Osteoblast (primary cell): ENCODE data around the gene ARHGAP15. TPM values are rescaled to one million over a fixed set of nuclear protein-coding genes. Genes with fewer than 3 reads are reported as not detected.

ENCODE experiments used
- DNase-seq: peaks from one replicate; pipeline ENCODE4 v3.0.0; 2011; ENCODE audit warnings: low spot score, mixed read lengths; ENCODE audit not compliant: insufficient read length; ENCODE audit errors: missing footprints
- H2AFZ ChIP-seq: 2 replicates; pipeline ENCODE4 v1.6.0; 2011; ENCODE audit warnings: mild to moderate bottlenecking, low read length
- H3K27ac ChIP-seq: 2 replicates; pipeline ENCODE4 v1.5.1; 2011; ENCODE audit warnings: mild to moderate bottlenecking, low read depth, low read length, moderate library complexity
- H3K27me3 ChIP-seq: 2 replicates; pipeline ENCODE4 v1.6.0; 2012; ENCODE audit warnings: mild to moderate bottlenecking, control low read depth, inconsistent platforms, low read length, moderate library complexity; ENCODE audit not compliant: insufficient read depth
- H3K36me3 ChIP-seq: 2 replicates; pipeline ENCODE4 v1.5.1; 2011; ENCODE audit warnings: mild to moderate bottlenecking, low read length, control low read depth, moderate library complexity; ENCODE audit not compliant: insufficient read depth
- H3K4me1 ChIP-seq: 2 replicates; pipeline ENCODE4 v1.5.1; 2011; ENCODE audit warnings: mild to moderate bottlenecking, low read length, control low read depth, moderate library complexity; ENCODE audit not compliant: insufficient read depth
- H3K4me2 ChIP-seq: 2 replicates; pipeline ENCODE4 v1.6.0; 2011; ENCODE audit warnings: mild to moderate bottlenecking, low read length; ENCODE audit not compliant: insufficient read depth
- H3K4me3 ChIP-seq: fragments of 200-600 bp; sonication (generic); 3 replicates; pipeline ENCODE4 v1.5.1; 2012; ENCODE audit warnings: mild to moderate bottlenecking, low read length, inconsistent platforms; ENCODE audit not compliant: insufficient read depth
- H3K79me2 ChIP-seq: 2 replicates; pipeline ENCODE4 v1.6.0; 2012; ENCODE audit warnings: mild to moderate bottlenecking, low read length, control low read depth, inconsistent platforms; ENCODE audit not compliant: insufficient read depth
- H3K9me3 ChIP-seq: 2 replicates; pipeline ENCODE4 v1.5.1; 2011; ENCODE audit warnings: low read depth, low read length, control low read depth
- H4K20me1 ChIP-seq: 2 replicates; pipeline ENCODE4 v1.6.0; 2012; ENCODE audit warnings: mild to moderate bottlenecking, low read length, control low read depth; ENCODE audit not compliant: insufficient read depth
- CTCF ChIP-seq: IDR thresholded peaks from 2 replicates; pipeline ENCODE4 v1.5.1; 2011; ENCODE audit warnings: mild to moderate bottlenecking, low read depth, low read length, moderate library complexity; ENCODE audit errors: extremely low read depth
- total RNA-seq: library from RNA; depleted of rRNA; stranded (reverse); fragments of >200 nt; gene quantifications from 2 replicates; pipeline ENCODE4 v1.2.3, GENCODE V29; 2012

ARHGAP15 gene
- total RNA-seq, 1 donor: 2.2 TPM

GRCh38 chr2:143649226-143649740, 520.1 kb downstream of the ARHGAP15 start:
- Histone ChIP-seq H2AFZ (no peak overlapping the region), H3K4me3 (no peak overlapping the region), H3K36me3 (no peaks in the 10 kb centered on the region), H4K20me1 (no peaks in the 10 kb centered on the region), H3K27me3 (no peaks in the 10 kb centered on the region), H3K27ac (no peak overlapping the region), H3K79me2 (no peaks in the 10 kb centered on the region), H3K9me3 (no peaks in the 10 kb centered on the region), H3K4me2 (no peak overlapping the region), H3K4me1 (no peaks in the 10 kb centered on the region)
- no peak for DNase-seq
- no peak for TF ChIP-seq CTCF

DNA sequence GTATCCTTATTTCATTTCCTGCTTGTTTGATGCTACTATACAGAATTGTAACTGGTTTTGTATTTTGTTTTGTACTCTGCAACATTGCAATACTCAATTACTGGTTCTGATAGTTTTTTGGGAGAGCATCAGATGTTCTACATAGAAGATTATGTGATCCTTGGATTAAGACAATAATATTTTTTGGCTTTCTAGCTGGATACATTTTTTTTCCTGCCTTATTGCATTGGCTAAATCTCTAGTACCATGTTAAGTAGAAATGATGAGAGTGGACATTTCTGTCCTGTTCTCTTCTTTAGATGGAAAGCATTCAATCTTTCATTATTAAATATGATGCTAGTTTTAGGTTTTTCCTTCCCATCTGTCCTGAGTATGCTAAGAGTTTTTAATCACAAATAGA, 523.5 kb downstream of the ARHGAP15 start:
- H3K4me1 ChIP-seq: no peaks in the 10 kb centered on the region
- H2AFZ ChIP-seq: no peak overlapping the region
- DNase-seq: no peak

GRCh38 chr2:143668234-143668633, 539.0 kb downstream of the ARHGAP15 start:
- H3K27ac ChIP-seq: no peak overlapping the region
- no peaks in the 10 kb centered on the region for H3K9me3 ChIP-seq
- no peaks in the 10 kb centered on the region for H3K79me2 ChIP-seq
- H3K4me1 ChIP-seq: no peaks in the 10 kb centered on the region
- no peak for DNase-seq
- no peaks in the 10 kb centered on the region for H3K36me3 ChIP-seq
- H3K4me2 ChIP-seq: no peak overlapping the region
- H2AFZ ChIP-seq: no peak overlapping the region
- TF ChIP-seq CTCF: no peak
- no peak overlapping the region for H3K4me3 ChIP-seq
- H4K20me1 ChIP-seq: no peaks in the 10 kb centered on the region
- no peaks in the 10 kb centered on the region for H3K27me3 ChIP-seq

More for the DNA sequence above, 523.5 kb downstream of the ARHGAP15 start:
- Histone ChIP-seq H3K27me3 (no peaks in the 10 kb centered on the region), H4K20me1 (no peaks in the 10 kb centered on the region), H3K79me2 (no peaks in the 10 kb centered on the region), H3K9me3 (no peaks in the 10 kb centered on the region), H3K4me3 (no peak overlapping the region), H3K36me3 (no peaks in the 10 kb centered on the region), H3K4me2 (no peak overlapping the region), H3K27ac (no peak overlapping the region)
- no peak for TF ChIP-seq CTCF

- no peaks in the 10 kb centered on the region for H3K27me3 ChIP-seq
- H2AFZ ChIP-seq: no peak overlapping the region
- DNase-seq: no peak
- no peak for TF ChIP-seq CTCF
- no peaks in the 10 kb centered on the region for H3K4me1 ChIP-seq
- no peaks in the 10 kb centered on the region for H3K9me3 ChIP-seq
- H3K79me2 ChIP-seq: no peaks in the 10 kb centered on the region
- no peak overlapping the region for H3K4me3 ChIP-seq
- H3K4me2 ChIP-seq: no peak overlapping the region
- H3K27ac ChIP-seq: no peak overlapping the region
- H3K36me3 ChIP-seq: no peaks in the 10 kb centered on the region
- no peaks in the 10 kb centered on the region for H4K20me1 ChIP-seq
Observed at GRCh38 chr2:143674051-143674450, 544.8 kb downstream of the ARHGAP15 start.
